ENCODE data around the gene TRIM9. TPM values are rescaled to one million over a fixed set of nuclear protein-coding genes. Genes with fewer than 3 reads are reported as not detected.

Gene TRIM9
- total RNA-seq, 1 donor from 2014 or later, result 8.9 TPM

GRCh38 chr14:50932592-50933495 is 162.1 kb downstream of the TRIM9 start:
- no peak for TF ChIP-seq CTCF (IDR thresholded peaks at IDR 0.05; ENCODE audit: unreplicated experiment)
- H3K4me3 Mint-ChIP-seq, result no peak overlapping the region
- H3K9me3 Mint-ChIP-seq, result no peaks in the 10 kb centered on the region
- H3K27ac Mint-ChIP-seq, result peak overlapping the region; percentile 1
- peaks cover 4% of the 10 kb centered on the region for H3K36me3 Mint-ChIP-seq
- peaks cover 12% of the 10 kb centered on the region for H3K4me1 Mint-ChIP-seq
- no peak for DNase-seq (ENCODE audit: low spot score in 2 of 2, unreplicated experiment in 2 of 2)
- no peaks in the 10 kb centered on the region for H3K27me3 Mint-ChIP-seq (ENCODE audit: low read depth)

GRCh38 chr14:50932156-50932555 is 162.7 kb downstream of the TRIM9 start:
- H3K9me3 Mint-ChIP-seq, result no peaks in the 10 kb centered on the region
- H3K4me3 Mint-ChIP-seq, result no peak overlapping the region
- peaks cover 4% of the 10 kb centered on the region for H3K36me3 Mint-ChIP-seq
- no peak overlapping the region for H3K27ac Mint-ChIP-seq
- DNase-seq (ENCODE audit: low spot score in 2 of 2, unreplicated experiment in 2 of 2), result no peak
- H3K27me3 Mint-ChIP-seq (ENCODE audit: low read depth), result no peaks in the 10 kb centered on the region
- no peak for TF ChIP-seq CTCF (IDR thresholded peaks at IDR 0.05; ENCODE audit: unreplicated experiment)
- peaks cover 9% of the 10 kb centered on the region for H3K4me1 Mint-ChIP-seq

- Mint-ChIP-seq H3K27me3 (ENCODE audit: low read depth) (no peaks in the 10 kb centered on the region), H3K9me3 (no peaks in the 10 kb centered on the region), H3K4me3 (no peak overlapping the region), H3K4me1 (peaks cover 6% of the 10 kb centered on the region), H3K27ac (no peak overlapping the region), H3K36me3 (peaks cover 4% of the 10 kb centered on the region)
- no peak for TF ChIP-seq CTCF (IDR thresholded peaks at IDR 0.05; ENCODE audit: unreplicated experiment)
- no peak for DNase-seq (ENCODE audit: low spot score in 2 of 2, unreplicated experiment in 2 of 2)
Observed at GRCh38 chr14:50931559-50931958, 163.3 kb downstream of the TRIM9 start.

- Mint-ChIP-seq H3K4me3 (no peak overlapping the region), H3K27ac (no peak overlapping the region), H3K4me1 (peaks cover 6% of the 10 kb centered on the region), H3K36me3 (peaks cover 4% of the 10 kb centered on the region), H3K27me3 (ENCODE audit: low read depth) (no peaks in the 10 kb centered on the region), H3K9me3 (no peaks in the 10 kb centered on the region)
- no peak for TF ChIP-seq CTCF (IDR thresholded peaks at IDR 0.05; ENCODE audit: unreplicated experiment)
- DNase-seq (ENCODE audit: low spot score in 2 of 2, unreplicated experiment in 2 of 2), result no peak
Observed at GRCh38 chr14:50929506-50929905, 165.4 kb downstream of the TRIM9 start.

- H3K27me3 Mint-ChIP-seq (ENCODE audit: low read depth), result no peaks in the 10 kb centered on the region
- no peak overlapping the region for H3K4me3 Mint-ChIP-seq
- H3K27ac Mint-ChIP-seq, result no peak overlapping the region
- no peak for TF ChIP-seq CTCF (IDR thresholded peaks at IDR 0.05; ENCODE audit: unreplicated experiment)
- no peaks in the 10 kb centered on the region for H3K9me3 Mint-ChIP-seq
- peaks cover 6% of the 10 kb centered on the region for H3K36me3 Mint-ChIP-seq
- DNase-seq (ENCODE audit: low spot score in 2 of 2, unreplicated experiment in 2 of 2), result no peak
- peaks cover 6% of the 10 kb centered on the region for H3K4me1 Mint-ChIP-seq
Observed at GRCh38 chr14:50928002-50928635, 166.8 kb downstream of the TRIM9 start.

All from mesothelial cell of epicardium (in vitro differentiated cells).